Activated T-cell treated with anti-CD3 and anti-CD28 coated beads for 24 hours (primary cell): ENCODE data around the gene ASB18.

Source experiments
- DNase-seq: peaks from one replicate; pipeline ENCODE4 v3.0.0-alpha.2; 2020; ENCODE audit warnings: low read depth

The ASB18 gene

GRCh38 chr2:236208019-236208926 is 55.9 kb downstream of the ASB18 start:
- DNase-seq: no peak

- no peak for DNase-seq
These were observed 56.7 kb downstream of the ASB18 start for GRCh38 chr2:236207472-236207871.

- DNase-seq: no peak
These were observed 58.1 kb downstream of the ASB18 start for GRCh38 chr2:236205867-236206645.

DNA sequence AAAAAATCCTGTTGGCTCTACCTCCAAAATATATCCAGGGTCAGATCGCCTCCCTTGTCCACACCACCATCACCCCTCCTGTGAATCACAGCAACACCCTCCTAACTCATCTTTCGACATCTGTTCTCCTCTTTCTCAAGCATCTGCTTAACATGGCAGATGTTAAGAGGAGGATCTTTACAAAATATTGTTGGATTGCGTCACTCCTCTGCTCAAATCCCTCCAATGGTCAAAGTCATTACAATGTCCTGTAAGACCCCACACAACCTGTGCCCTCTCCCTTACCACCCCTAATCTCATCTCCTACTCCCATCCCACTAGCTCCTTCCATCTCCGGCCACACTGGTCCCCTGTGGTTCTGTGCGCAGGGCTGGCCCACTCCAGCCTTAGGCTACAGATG is 59.3 kb downstream of the ASB18 start:
- no peak for DNase-seq

DNA sequence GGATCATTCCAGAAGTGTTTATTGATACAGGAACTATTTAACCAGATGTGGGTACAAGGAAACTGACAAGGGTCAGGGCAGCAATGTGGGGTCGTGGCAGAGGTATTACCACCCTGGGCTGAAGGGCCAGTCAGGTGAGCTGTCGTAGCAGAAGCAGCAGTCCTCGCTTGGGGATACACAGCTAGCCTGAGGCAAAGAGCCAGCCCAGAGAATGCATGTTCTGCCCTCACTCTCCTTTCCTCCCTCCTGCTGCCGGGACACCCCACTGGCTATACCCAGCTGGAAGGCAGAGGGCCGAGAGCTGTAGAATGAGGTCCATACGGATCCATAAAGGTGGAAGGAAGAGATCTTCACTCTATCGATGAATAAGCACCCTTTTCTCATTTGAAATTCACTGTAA is 63.8 kb downstream of the ASB18 start:
- DNase-seq: no peak

DNA sequence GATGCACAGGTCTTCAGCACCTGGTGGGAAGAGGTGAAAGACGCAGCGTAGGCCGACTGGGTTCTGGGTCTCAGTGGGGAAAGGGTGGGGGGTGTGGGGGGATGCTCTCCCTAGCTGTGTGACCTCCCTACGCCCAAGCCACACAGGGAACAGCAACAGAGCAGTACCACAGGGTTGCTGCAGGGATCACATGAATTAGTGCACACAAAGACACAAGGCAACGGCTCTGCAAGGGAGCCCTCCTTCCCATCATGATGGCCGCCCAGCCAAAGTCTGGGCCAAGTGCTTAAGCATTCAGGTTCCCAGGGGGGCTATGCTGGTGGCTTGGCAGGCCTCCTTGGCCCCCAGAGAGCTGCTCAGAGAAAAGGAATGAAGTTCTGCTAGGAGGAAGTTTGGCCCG is 67.8 kb downstream of the ASB18 start:
- DNase-seq: no peak

GRCh38 chr2:236195726-236196125 is 68.5 kb downstream of the ASB18 start:
- no peak for DNase-seq

DNA sequence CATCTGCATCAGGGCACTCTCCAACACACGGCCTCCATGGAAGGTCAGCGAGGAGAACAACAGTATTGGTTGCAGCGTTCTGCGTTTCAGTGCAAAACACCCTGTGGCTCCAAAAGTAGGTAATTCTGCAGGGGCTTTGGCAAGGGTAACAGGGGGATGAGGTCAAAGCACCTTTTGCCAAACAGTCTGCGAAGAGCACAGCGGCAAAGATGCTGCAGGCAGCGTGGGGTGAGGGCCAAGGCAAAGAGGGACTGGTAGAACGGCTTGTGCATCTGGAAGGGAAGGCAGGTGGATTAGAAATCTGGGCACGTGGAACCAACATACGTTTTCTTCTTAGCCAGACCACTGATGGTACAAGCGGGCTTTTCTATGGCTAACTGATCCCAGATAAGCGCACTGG is 69.4 kb downstream of the ASB18 start:
- no peak for DNase-seq

DNA sequence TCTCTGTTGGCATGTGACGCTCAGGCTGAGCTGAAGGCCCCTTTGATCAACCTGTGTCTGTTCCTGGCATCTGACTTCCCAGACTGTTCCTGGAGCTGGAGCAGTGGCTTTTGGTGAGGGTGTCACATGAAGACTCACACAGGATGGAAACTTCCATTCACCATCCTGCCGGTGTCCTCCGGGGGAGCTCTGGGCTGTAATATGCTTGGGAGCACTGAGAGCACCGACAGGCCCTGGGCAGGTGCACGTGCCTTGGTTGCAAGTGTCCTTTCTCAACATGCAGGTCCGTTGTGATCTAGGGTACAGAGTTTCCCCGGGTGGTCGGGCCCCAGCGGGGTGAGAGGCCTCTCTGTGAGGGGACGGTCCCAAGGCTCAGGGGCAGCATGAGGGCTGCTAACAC is 71.2 kb downstream of the ASB18 start:
- DNase-seq: no peak

DNA sequence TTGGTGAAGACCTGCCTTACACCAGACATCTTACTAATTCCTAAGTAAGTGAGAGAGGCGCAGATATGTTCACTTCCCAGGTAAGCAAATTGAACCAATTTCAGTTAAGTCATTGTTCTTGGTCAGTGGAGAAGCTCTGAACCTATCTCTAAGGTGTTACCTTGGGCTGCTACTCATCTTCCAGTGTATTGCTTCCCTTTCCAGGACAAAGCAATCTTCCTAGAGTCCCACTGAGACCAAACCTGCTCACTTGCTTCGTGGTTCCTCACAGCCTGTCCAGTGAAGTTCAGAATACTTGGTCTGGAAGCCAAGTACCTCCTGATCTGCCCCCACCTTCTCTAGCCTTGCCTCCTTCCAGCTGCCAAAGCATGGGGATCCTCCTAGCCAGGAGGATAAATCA is 73.5 kb downstream of the ASB18 start:
- DNase-seq: no peak

DNA sequence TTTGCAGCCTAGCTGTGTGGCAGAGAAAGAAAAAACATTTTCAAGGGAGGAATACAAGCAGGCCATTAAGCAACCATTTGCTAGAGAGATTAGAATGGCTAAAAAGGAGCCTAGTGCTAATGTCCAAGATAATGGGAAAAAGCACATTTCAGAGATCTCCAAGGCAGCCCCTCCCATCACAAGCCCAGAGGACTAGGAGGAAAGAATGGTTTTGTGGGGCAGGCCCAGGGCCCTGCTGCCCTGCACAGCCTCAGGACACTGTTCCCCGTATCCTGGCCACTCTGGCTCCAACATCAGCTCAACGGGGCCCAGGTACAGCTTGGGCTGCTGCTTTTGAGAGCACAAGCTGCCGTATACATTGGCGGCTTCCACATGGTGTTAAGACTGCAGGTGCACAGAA is 79.5 kb downstream of the ASB18 start:
- DNase-seq: no peak

DNA sequence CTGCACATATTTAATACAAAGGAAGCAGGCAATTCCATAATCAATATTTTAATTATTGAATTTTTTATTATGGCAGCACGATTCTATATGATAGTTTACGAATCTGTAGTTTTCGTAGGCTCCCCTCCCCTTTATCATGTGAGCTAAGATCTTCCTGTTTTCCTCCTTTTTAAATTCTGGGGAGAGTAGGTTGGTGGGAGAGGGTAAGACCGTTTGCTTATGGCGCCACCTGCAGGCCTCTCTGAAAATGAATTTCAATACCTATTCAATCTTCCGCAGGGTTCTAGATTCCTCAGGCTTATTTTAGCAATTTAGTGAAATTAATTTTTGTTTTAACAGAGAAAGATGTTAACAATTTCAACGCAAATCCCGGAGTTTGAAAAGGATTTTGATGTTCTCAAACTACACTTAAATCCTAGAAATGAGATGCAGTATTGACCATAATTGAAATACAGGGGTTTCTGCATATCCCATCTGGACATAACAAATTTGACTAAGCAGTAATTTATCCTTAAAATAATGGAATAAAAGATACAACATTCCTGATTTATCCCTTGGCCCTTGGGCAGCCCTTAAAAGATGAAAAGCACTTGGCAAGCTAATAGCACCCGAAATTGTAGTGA is 83.3 kb downstream of the ASB18 start:
- DNase-seq: no peak

GRCh38 chr2:236180076-236180816 is 84.0 kb downstream of the ASB18 start:
- no peak for DNase-seq

GRCh38 chr2:236179236-236180075 is 84.8 kb downstream of the ASB18 start:
- DNase-seq: no peak

- DNase-seq: no peak
These were observed 85.3 kb downstream of the ASB18 start for GRCh38 chr2:236178890-236179235.

- DNase-seq: no peak
These were observed 86.0 kb downstream of the ASB18 start for GRCh38 chr2:236177967-236178889.

GRCh38 chr2:236177604-236177966 is 86.6 kb downstream of the ASB18 start:
- peak; percentile 20 for DNase-seq

DNA sequence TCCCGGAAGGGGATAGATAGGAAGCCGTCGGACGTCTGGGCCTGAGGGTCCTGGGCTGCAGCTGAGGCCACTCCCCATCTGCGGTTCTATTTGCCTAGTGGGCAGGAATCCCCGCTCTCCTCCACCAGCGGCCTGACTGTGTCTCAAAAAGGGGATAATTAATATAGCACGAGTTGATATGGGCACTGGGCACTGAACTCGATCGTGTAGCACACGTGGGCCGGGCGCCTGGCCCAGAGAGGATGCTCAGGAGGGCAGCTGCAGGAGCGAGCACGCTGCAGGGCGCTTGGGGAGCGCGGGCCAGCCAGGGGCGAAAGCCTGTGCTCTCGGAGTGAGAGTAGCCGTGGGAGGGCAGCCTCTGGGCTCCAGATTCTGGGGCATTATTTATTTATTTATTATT is 87.3 kb downstream of the ASB18 start:
- no peak for DNase-seq

DNA sequence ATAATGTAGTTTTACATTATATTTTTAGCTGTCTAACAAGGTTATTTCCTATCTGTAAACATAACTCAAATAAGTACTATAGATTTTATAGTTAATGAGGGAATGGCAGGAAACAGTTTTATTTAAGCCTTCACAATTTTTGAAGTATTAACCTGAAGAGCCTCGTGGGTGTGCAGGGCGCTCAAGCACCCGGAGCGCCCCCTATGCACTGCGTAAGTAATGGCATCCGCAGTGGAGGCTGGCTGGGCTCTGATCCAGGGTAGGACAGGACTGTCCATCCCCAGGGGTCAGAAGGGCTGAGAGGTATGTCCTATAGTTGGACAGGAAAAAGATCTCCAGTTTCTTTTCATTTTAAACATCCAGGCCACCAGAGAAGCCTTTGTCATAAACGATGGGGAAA is 87.8 kb downstream of the ASB18 start:
- DNase-seq: no peak

GRCh38 chr2:236175548-236176150 is 88.6 kb downstream of the ASB18 start:
- no peak for DNase-seq
